B cell (primary cell): ENCODE data around the gene ERLIN1. TPM values are rescaled to one million over a fixed set of nuclear protein-coding genes. Genes with fewer than 3 reads are reported as not detected.

Experiments used
- ATAC-seq: fragments of 200-7000 bp; cut with Tn5 transposase; one replicate; pipeline ENCODE4 v1.10.0; 2021; ENCODE audit warnings: low read depth, mild to moderate bottlenecking, moderate number of reproducible peaks, moderate library complexity
- CTCF ChIA-PET: fragments of 350-600 bp; sonication (Branson Sonifier 250); formaldehyde crosslinking; loops from one replicate; lab custom pipeline; 2021; ENCODE audit warnings: antibody characterized with exemption, inconsistent platforms; lab: Charles Lee
- POLR2A ChIA-PET: fragments of 350-600 bp; sonication (Branson Sonifier 250); formaldehyde crosslinking; loops from one replicate; lab custom pipeline; 2021; ENCODE audit warnings: antibody characterized with exemption; lab: Charles Lee
- DNase-seq: peaks from one replicate; pipeline ENCODE4 v3.0.0; 2013
- H2AFZ ChIP-seq: 2 replicates; pipeline ENCODE4 v1.6.1; 2012; ENCODE audit warnings: mild to moderate bottlenecking, low read depth, low read length; ENCODE audit not compliant: insufficient read depth, poor library complexity, severe bottlenecking
- H3K27ac ChIP-seq, 2 donors: 1 replicate in 1 of 2; 2 replicates in 1 of 2; pipeline ENCODE4 v1.5.1; 2012 to 2013; ENCODE audit warnings: low read length in 2 of 2, mild to moderate bottlenecking in 2 of 2, moderate library complexity in 1 of 2
- H3K27me3 ChIP-seq, 4 experiments: fragments of 200-600 bp in 1 of 4; sonication (generic) in 1 of 4; replicated peaks in 1 of 4; 1 replicate in 2 of 4; 2 replicates in 2 of 4; pipeline versions ENCODE4 v1.6.1 to v1.7.0; 2013 to 2016; ENCODE audit warnings: low read length in 3 of 4, mild to moderate bottlenecking in 2 of 4, mixed read lengths in 1 of 4, moderate library complexity in 1 of 4; ENCODE audit not compliant: insufficient read depth in 4 of 4, control insufficient read depth in 3 of 4; ENCODE audit errors: control extremely low read depth in 1 of 4
- H3K36me3 ChIP-seq, 2 experiments: replicated peaks in 1 of 2; 1 replicate in 1 of 2; 2 replicates in 1 of 2; pipeline versions ENCODE4 v1.6.1 to v1.7.1; 2013; ENCODE audit warnings: low read length in 1 of 2; ENCODE audit not compliant: insufficient read depth in 2 of 2, control insufficient read depth in 1 of 2; ENCODE audit errors: control extremely low read depth in 1 of 2, extremely low read depth in 1 of 2
- H3K4me1 ChIP-seq, 2 donors: fragments of 200-600 bp in 1 of 2; sonication (generic) in 1 of 2; 1 replicate in 1 of 2; 2 replicates in 1 of 2; pipeline versions ENCODE4 v1.5.1 to v1.6.1; 2013 to 2017; ENCODE audit warnings: low read length in 2 of 2; ENCODE audit not compliant: control insufficient read depth in 2 of 2, insufficient read depth in 2 of 2
- H3K4me2 ChIP-seq: replicated peaks from 2 replicates; pipeline ENCODE3; 2012; ENCODE audit warnings: mild to moderate bottlenecking, low read depth, low read length; ENCODE audit not compliant: poor library complexity, severe bottlenecking
- H3K4me3 ChIP-seq, 5 experiments: fragments of 200-600 bp in 1 of 5; sonication (generic) in 1 of 5; 1 replicate in 3 of 5; 2 replicates in 2 of 5; pipeline versions ENCODE4 v1.5.1 to v1.7.0; 2011 to 2016; ENCODE audit warnings: low read length in 4 of 5, mild to moderate bottlenecking in 4 of 5, low read depth in 2 of 5, control low read depth in 1 of 5, moderate library complexity in 1 of 5; ENCODE audit not compliant: insufficient read depth in 1 of 5; ENCODE audit errors: control extremely low read depth in 1 of 5, extremely low read depth in 1 of 5
- H3K79me2 ChIP-seq: fragments of 200-600 bp; sonication (generic); one replicate; pipeline ENCODE4 v1.6.0; 2016; ENCODE audit warnings: low read length; ENCODE audit not compliant: control insufficient read depth, insufficient read depth
- H3K9ac ChIP-seq: fragments of 200-600 bp; sonication (generic); 2 replicates; pipeline ENCODE4 v1.6.1; 2017; ENCODE audit warnings: mild to moderate bottlenecking, low read length, moderate library complexity
- H3K9me3 ChIP-seq, 3 donors: one replicate each; pipeline versions ENCODE4 v1.6.1 to v1.7.1; 2013; ENCODE audit warnings: low read length in 2 of 3; ENCODE audit not compliant: control insufficient read depth in 2 of 3, insufficient read depth in 1 of 3; ENCODE audit errors: control extremely low read depth in 1 of 3
- H4K20me1 ChIP-seq: 2 replicates; pipeline ENCODE4 v1.6.0; 2012; ENCODE audit warnings: mild to moderate bottlenecking, low read length; ENCODE audit not compliant: insufficient read depth, control insufficient read depth, poor library complexity, severe bottlenecking
- H3K27ac Mint-ChIP-seq: one replicate; pipeline ENCODE4 v1.8.0; 2021; ENCODE audit warnings: mixed read lengths
- H3K27me3 Mint-ChIP-seq: one replicate; pipeline ENCODE4 v1.8.0; 2021; ENCODE audit warnings: mixed read lengths
- H3K4me1 Mint-ChIP-seq: one replicate; pipeline ENCODE4 v1.8.0; 2021; ENCODE audit warnings: mixed read lengths
- H3K4me3 Mint-ChIP-seq: one replicate; pipeline ENCODE4 v1.8.0; 2021; ENCODE audit warnings: mixed read lengths
- H3K9me3 Mint-ChIP-seq: one replicate; pipeline ENCODE4 v1.8.0; 2022; ENCODE audit warnings: mixed read lengths; ENCODE audit not compliant: insufficient read depth
- EZH2 ChIP-seq: IDR thresholded peaks from 2 replicates; pipeline ENCODE4 v1.6.1; 2012; ENCODE audit warnings: borderline replicate concordance, low read depth, mild to moderate bottlenecking, moderate library complexity, low read length; ENCODE audit not compliant: insufficient read depth, poor library complexity, severe bottlenecking
- WGBS: methylation state at CpG from one replicate; pipeline ENCODE4 v1.1.5; 2013; ENCODE audit warnings: missing lambda C conversion rate; ENCODE audit not compliant: insufficient coverage; 5-methylcytosine and 5-hydroxymethylcytosine counted together
- intact Hi-C: fragments of 100-400 bp; cut with micrococcal nuclease; formaldehyde crosslinking; loops from one replicate; pipeline ENCODE4 v1.10.0; 2022
- polyA plus RNA-seq: library from polyadenylated mRNA; depleted of rRNA; stranded (reverse); fragments of >200 nt; gene quantifications from 2 replicates; pipeline ENCODE4 v1.2.3, GENCODE V29; 2012
- total RNA-seq, 2 donors: library from RNA; stranded (reverse); fragments of 120-200 nt in 1 of 2; gene quantifications; 1 replicate in 1 of 2; 2 replicates in 1 of 2; pipeline versions ENCODE4 v1.2.3 to v1.2.4, GENCODE V29; 2013 to 2022
- TF ChIP-seq, protein P1 (sequence below): fragments of 200-600 bp; IDR thresholded peaks from one replicate; pipeline ENCODE4 v1.8.0; 2022; ENCODE audit warnings: antibody characterized with exemption, mild to moderate bottlenecking

Gene ERLIN1
- total and polyA plus RNA-seq, 2 donors (not counting 1 experiment from before 2014, with no cell fraction given) = 4.3 to 9.0 TPM

DNA sequence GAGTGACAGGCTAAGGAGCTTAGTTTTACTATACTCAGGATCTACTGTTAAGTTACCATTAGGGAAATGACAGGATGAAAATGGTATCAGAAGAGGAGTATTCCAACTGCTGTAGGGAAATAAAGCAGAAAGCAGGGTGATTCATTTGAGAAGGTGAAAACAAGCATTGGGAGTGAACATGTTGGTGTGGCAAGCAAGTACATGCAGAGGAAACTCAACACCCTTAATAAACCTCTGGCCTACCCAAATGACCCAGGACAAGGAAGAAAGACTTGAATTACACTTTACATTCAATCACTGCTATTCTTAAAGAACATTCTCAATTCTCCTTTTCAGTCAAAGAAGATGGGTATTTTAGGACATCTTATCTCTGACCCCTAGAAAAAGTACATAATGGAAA lies 28.7 kb downstream of the ERLIN1 start:
- intact Hi-C loops = loop anchor here (10.0 kb wide), 1 partner anchor 1508 kb away; no protein-coding TSS in a partner anchor
- Histone ChIP-seq H3K9ac (no peak overlapping the region), H2AFZ (no peak overlapping the region), H3K27me3 (no peaks in the 10 kb centered on the region), H3K4me3 (no peak overlapping the region), H3K9me3 (no peaks in the 10 kb centered on the region), H3K79me2 (no peaks in the 10 kb centered on the region), H3K36me3 (peaks cover 5 to 56% of the 10 kb centered on the region in 2 experiments), H3K4me2 (no peak overlapping the region), H3K27ac (no peak overlapping the region), H3K4me1 (no peaks in the 10 kb centered on the region), H4K20me1 (no peaks in the 10 kb centered on the region)
- Mint-ChIP-seq H3K27me3 (no peaks in the 10 kb centered on the region), H3K9me3 (no peaks in the 10 kb centered on the region), H3K4me1 (peaks cover 4% of the 10 kb centered on the region), H3K4me3 (no peak overlapping the region), H3K27ac (no peak overlapping the region)
- DNase-seq (no peak), ATAC-seq (no peak)
- TF ChIP-seq EZH2 = no peak
- TF ChIP-seq, protein P1, sequence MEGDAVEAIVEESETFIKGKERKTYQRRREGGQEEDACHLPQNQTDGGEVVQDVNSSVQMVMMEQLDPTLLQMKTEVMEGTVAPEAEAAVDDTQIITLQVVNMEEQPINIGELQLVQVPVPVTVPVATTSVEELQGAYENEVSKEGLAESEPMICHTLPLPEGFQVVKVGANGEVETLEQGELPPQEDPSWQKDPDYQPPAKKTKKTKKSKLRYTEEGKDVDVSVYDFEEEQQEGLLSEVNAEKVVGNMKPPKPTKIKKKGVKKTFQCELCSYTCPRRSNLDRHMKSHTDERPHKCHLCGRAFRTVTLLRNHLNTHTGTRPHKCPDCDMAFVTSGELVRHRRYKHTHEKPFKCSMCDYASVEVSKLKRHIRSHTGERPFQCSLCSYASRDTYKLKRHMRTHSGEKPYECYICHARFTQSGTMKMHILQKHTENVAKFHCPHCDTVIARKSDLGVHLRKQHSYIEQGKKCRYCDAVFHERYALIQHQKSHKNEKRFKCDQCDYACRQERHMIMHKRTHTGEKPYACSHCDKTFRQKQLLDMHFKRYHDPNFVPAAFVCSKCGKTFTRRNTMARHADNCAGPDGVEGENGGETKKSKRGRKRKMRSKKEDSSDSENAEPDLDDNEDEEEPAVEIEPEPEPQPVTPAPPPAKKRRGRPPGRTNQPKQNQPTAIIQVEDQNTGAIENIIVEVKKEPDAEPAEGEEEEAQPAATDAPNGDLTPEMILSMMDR = no peak
- ChIA-PET POLR2A (no interaction called here), CTCF (no interaction called here)

DNA sequence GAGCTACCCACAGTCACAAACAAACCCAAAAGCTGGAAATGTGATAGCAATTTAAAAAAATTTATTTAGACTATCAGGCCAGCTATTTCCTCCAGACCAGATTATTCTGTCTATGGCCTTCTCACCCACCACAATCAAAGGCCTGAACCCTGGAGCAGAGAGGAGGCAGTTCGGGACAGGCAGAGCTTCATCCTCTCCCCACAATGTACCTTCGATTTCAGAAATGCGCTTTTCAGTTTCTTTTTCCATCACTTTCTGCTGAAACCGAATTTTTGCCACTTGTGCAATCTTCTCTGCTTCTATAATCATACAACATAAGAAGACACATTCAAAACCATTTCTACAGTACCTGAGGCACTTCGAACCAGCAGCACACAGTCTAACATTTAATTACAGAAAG lies 29.9 kb downstream of the ERLIN1 start:
- Mint-ChIP-seq H3K4me1 (peaks cover 4% of the 10 kb centered on the region), H3K27me3 (no peaks in the 10 kb centered on the region), H3K9me3 (no peaks in the 10 kb centered on the region), H3K4me3 (no peak overlapping the region), H3K27ac (no peak overlapping the region)
- no peaks in the 10 kb centered on the region for H3K79me2 ChIP-seq
- 93% methylated on average over 2 of the region's 5 CpGs for WGBS
- no peak overlapping the region for H3K27ac ChIP-seq
- no peaks in the 10 kb centered on the region for H4K20me1 ChIP-seq
- no peak for ATAC-seq
- H2AFZ ChIP-seq = no peak overlapping the region
- no peaks in the 10 kb centered on the region for H3K4me1 ChIP-seq
- intact Hi-C loops = loop anchor here (10.0 kb wide), 1 partner anchor 1509 kb away; no protein-coding TSS in a partner anchor
- H3K9ac ChIP-seq = no peak overlapping the region
- POLR2A ChIA-PET = no interaction called here
- no peak overlapping the region for H3K4me2 ChIP-seq
- no peak overlapping the region for H3K4me3 ChIP-seq
- no peaks in the 10 kb centered on the region for H3K9me3 ChIP-seq
- H3K36me3 ChIP-seq = peaks cover 5 to 66% of the 10 kb centered on the region in 2 experiments
- CTCF ChIA-PET = interaction anchor here (1.3 kb wide), 1 partner anchor 110 kb away, joined by 3 read pairs; no protein-coding TSS in a partner anchor
- no peaks in the 10 kb centered on the region for H3K27me3 ChIP-seq
- DNase-seq = no peak
- TF ChIP-seq, protein P1 = no peak
- TF ChIP-seq EZH2 = no peak
